NCI-H2107 treated with DMSO at 0.1 percent for 48 hours (cell line): ENCODE data around the gene USP17L12.
"Not testable (repeated sequence)": the region's sequence is repeated elsewhere in the genome, so short reads cannot be mapped to it uniquely, and the experiment has no call there.

Source experiments
- DNase-seq: peaks from one replicate; lab custom pipeline; 2025; ENCODE audit not compliant: unreplicated experiment; lab: John Stamatoyannopoulos, UW

USP17L12 gene, protein sequence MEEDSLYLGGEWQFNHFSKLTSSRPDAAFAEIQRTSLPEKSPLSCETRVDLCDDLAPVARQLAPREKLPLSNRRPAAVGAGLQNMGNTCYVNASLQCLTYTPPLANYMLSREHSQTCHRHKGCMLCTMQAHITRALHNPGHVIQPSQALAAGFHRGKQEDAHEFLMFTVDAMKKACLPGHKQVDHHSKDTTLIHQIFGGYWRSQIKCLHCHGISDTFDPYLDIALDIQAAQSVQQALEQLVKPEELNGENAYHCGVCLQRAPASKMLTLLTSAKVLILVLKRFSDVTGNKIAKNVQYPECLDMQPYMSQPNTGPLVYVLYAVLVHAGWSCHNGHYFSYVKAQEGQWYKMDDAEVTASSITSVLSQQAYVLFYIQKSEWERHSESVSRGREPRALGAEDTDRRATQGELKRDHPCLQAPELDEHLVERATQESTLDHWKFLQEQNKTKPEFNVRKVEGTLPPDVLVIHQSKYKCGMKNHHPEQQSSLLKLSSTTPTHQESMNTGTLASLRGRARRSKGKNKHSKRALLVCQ

DNA sequence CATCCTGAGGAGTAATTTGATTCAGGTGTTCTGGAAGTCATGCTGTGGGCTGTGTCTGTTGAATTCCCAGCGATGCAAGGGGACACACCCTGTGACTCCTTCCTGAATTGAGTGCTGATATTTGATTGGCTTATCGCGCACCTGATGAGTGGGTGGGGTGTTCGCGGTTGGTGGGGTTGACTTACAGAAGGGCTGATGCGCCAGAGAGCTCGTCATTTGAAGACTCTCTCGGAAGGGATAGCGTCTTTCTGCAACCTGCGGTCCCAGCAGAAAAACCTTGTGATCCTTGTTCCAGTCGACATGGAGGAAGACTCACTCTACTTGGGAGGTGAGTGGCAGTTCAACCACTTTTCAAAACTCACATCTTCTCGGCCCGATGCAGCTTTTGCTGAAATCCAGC is at the start of gene USP17L12:
Gene USP17L12, plus strand, starts transcription at position 301 of the 400 bp plus-strand sequence. Its CDS starts 0 bp downstream, at position 301.
- not testable (repeated sequence) for DNase-seq

DNA sequence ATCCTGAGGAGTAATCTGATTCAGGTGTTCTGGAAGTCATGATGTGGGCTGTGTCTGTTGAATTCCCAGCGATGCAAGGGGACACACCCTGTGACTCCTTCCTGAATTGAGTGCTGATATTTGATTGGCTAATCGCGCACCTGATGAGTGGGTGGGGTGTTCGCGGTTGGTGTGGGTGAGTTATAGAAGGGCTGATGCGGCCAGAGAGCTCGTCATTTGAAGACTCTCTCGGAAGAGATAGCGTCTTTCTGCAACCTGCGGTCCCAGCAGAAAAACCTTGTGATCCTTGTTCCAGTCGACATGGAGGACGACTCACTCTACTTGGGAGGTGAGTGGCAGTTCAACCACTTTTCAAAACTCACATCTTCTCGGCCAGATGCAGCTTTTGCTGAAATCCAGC is 9.6 kb upstream of the USP17L12 start, which contains the start of gene USP17L10:
Gene USP17L10, plus strand, starts transcription at position 301 of the 400 bp plus-strand sequence. Its CDS starts 0 bp downstream, at position 301.
- not testable (repeated sequence) for DNase-seq

DNA sequence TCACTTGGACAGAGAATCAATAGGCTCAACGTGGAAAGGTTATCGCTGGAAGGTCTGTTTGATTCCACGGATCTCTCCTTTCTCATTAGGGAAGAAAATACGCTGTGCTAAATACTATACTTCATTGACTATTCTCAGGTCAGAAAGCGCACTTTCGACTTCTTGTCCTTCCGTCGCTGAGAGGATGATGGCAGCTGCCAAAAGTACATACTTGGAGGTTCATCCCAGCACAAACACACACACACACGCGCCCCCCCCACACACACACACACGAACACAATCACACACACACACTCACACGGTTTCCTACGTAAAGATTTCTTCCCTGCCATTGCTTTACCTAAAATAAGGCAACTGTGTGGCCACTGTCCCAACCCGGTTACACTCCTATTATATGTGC is 5.3 kb upstream of the USP17L12 start:
- not testable (repeated sequence) for DNase-seq

DNA sequence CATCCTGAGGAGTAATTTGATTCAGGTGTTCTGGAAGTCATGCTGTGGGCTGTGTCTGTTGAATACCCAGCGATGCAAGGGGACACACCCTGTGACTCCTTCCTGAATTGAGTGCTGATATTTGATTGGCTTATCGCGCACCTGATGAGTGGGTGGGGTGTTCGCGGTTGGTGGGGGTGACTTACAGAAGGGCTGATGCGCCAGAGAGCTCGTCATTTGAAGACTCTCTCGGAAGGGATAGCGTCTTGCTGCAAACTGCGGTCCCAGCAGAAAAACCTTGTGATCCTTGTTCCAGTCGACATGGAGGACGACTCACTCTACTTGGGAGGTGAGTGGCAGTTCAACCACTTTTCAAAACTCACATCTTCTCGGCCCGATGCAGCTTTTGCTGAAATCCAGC is 4.8 kb upstream of the USP17L12 start, which contains the start of gene USP17L11:
Gene USP17L11, plus strand, starts transcription at position 301 of the 400 bp plus-strand sequence. Its CDS starts 0 bp downstream, at position 301.
- not testable (repeated sequence) for DNase-seq

DNA sequence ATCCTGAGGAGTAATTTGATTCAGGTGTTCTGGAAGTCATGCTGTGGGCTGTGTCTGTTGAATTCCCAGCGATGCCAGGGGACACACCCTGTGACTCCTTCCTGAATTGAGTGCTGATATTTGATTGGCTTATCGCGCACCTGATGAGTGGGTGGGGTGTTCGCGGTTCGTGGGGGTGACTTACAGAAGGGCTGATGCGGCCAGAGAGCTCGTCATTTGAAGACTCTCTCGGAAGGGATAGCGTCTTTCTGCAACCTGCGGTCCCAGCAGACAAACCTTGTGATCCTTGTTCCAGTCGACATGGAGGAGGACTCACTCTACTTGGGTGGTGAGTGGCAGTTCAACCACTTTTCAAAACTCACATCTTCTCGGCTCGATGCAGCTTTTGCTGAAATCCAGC is 4.6 kb downstream of the USP17L12 start, which contains the start of gene USP17L13:
Gene USP17L13, plus strand, starts transcription at position 301 of the 400 bp plus-strand sequence. Its CDS starts 0 bp downstream, at position 301.
- not testable (repeated sequence) for DNase-seq

DNA sequence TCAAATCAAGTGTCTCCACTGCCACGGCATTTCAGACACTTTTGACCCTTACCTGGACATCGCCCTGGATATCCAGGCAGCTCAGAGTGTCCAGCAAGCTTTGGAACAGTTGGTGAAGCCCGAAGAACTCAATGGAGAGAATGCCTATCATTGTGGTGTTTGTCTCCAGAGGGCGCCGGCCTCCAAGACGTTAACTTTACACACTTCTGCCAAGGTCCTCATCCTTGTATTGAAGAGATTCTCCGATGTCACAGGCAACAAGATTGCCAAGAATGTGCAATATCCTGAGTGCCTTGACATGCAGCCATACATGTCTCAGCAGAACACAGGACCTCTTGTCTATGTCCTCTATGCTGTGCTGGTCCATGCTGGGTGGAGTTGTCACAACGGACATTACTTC is 10.3 kb downstream of the USP17L12 start:
- DNase-seq = not testable (repeated sequence)

DNA sequence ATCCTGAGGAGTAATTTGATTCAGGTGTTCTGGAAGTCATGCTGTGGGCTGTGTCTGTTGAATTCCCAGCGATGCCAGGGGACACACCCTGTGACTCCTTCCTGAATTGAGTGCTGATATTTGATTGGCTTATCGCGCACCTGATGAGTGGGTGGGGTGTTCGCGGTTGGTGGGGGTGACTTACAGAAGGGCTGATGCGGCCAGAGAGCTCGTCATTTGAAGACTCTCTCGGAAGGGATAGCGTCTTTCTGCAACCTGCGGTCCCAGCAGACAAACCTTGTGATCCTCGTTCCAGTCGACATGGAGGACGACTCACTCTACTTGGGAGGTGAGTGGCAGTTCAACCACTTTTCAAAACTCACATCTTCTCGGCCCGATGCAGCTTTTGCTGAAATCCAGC is 14.1 kb downstream of the USP17L12 start, which contains the start of gene USP17L15:
Gene USP17L15, plus strand, starts transcription at position 301 of the 400 bp plus-strand sequence. Its CDS starts 0 bp downstream, at position 301.
- DNase-seq = not testable (repeated sequence)

DNA sequence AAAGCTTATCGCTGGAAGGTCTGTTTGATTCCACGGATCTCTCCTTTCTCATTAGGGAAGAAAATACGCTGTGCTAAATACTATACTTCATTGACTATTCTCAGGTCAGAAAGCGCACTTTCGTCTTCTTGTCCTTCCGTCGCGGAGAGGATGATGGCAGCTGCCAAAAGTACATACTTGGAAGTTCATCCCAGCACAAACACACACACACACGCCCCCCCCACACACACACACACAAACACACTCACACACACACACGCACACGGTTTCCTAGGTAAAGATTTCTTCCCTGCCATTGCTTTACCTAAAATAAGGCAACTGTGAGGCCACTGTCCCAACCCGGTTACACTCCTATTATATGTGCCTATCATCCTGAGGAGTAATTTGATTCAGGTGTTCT is 18.5 kb downstream of the USP17L12 start:
- DNase-seq = not testable (repeated sequence)

DNA sequence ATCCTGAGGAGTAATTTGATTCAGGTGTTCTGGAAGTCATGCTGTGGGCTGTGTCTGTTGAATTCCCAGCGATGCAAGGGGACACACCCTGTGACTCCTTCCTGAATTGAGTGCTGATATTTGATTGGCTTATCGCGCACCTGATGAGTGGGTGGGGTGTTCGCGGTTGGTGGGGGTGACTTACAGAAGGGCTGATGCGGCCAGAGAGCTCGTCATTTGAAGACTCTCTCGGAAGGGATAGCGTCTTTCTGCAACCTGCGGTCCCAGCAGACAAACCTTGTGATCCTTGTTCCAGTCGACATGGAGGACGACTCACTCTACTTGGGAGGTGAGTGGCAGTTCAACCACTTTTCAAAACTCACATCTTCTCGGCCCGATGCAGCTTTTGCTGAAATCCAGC is 23.6 kb downstream of the USP17L12 start, which contains the start of gene USP17L17:
Gene USP17L17, plus strand, starts transcription at position 301 of the 400 bp plus-strand sequence. Its CDS starts 0 bp downstream, at position 301.
- DNase-seq = not testable (repeated sequence)

DNA sequence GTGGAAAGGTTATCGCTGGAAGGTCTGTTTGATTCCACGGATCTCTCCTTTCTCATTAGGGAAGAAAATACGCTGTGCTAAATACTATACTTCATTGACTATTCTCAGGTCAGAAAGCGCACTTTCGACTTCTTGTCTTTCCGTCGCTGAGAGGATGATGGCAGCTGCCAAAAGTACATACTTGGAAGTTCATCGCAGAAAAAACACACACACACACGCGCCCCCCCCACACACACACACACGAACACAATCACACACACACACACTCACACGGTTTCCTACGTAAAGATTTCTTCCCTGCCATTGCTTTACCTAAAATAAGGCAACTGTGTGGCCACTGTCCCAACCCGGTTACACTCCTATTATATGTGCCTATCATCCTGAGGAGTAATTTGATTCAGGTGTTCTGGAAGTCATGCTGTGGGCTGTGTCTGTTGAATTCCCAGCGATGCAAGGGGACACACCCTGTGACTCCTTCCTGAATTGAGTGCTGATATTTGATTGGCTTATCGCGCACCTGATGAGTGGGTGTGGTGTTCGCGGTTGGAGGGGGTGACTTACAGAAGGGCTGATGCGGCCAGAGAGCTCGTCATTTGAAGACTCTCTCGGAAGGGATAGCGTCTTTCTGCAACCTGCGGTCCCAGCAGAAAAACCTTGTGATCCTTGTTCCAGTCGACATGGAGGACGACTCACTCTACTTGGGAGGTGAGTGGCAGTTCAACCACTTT is 28.2 kb downstream of the USP17L12 start, which contains the start of gene USP17L18:
Gene USP17L18, plus strand, starts transcription at position 678 of the 728 bp plus-strand sequence. Its CDS starts 0 bp downstream, at position 678.
- not testable (repeated sequence) for DNase-seq

DNA sequence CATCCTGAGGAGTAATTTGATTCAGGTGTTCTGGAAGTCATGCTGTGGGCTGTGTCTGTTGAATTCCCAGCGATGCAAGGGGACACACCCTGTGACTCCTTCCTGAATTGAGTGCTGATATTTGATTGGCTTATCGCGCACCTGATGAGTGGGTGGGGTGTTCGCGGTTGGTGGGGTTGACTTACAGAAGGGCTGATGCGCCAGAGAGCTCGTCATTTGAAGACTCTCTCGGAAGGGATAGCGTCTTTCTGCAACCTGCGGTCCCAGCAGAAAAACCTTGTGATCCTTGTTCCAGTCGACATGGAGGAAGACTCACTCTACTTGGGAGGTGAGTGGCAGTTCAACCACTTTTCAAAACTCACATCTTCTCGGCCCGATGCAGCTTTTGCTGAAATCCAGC is 33.1 kb downstream of the USP17L12 start, which contains the start of gene USP17L19:
Gene USP17L19, plus strand, starts transcription at position 301 of the 400 bp plus-strand sequence. Its CDS starts 0 bp downstream, at position 301.
- DNase-seq = not testable (repeated sequence)

DNA sequence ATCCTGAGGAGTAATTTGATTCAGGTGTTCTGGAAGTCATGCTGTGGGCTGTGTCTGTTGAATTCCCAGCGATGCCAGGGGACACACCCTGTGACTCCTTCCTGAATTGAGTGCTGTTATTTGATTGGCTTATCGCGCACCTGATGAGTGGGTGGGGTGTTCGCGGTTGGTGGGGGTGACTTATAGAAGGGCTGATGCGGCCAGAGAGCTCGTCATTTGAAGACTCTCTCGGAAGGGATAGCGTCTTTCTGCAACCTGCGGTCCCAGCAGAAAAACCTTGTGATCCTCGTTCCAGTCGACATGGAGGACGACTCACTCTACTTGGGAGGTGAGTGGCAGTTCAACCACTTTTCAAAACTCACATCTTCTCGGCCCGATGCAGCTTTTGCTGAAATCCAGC is 37.9 kb downstream of the USP17L12 start, which contains the start of gene USP17L20:
Gene USP17L20, plus strand, starts transcription at position 301 of the 400 bp plus-strand sequence. Its CDS starts 0 bp downstream, at position 301.
- not testable (repeated sequence) for DNase-seq

DNA sequence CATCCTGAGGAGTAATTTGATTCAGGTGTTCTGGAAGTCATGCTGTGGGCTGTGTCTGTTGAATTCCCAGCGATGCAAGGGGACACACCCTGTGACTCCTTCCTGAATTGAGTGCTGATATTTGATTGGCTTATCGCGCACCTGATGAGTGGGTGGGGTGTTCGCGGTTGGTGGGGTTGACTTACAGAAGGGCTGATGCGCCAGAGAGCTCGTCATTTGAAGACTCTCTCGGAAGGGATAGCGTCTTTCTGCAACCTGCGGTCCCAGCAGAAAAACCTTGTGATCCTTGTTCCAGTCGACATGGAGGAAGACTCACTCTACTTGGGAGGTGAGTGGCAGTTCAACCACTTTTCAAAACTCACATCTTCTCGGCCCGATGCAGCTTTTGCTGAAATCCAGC is 42.6 kb downstream of the USP17L12 start, which contains the start of gene USP17L21:
Gene USP17L21, plus strand, starts transcription at position 301 of the 400 bp plus-strand sequence. Its CDS starts 0 bp downstream, at position 301.
- not testable (repeated sequence) for DNase-seq

DNA sequence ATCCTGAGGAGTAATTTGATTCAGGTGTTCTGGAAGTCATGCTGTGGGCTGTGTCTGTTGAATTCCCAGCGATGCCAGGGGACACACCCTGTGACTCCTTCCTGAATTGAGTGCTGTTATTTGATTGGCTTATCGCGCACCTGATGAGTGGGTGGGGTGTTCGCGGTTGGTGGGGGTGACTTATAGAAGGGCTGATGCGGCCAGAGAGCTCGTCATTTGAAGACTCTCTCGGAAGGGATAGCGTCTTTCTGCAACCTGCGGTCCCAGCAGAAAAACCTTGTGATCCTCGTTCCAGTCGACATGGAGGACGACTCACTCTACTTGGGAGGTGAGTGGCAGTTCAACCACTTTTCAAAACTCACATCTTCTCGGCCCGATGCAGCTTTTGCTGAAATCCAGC is 47.4 kb downstream of the USP17L12 start, which contains the start of gene USP17L22:
Gene USP17L22, plus strand, starts transcription at position 301 of the 400 bp plus-strand sequence. Its CDS starts 0 bp downstream, at position 301.
- DNase-seq = not testable (repeated sequence)
